Heart left ventricle (tissue), 13 donors: ENCODE results near the gene SH3D19.

Experiments used
- CTCF ChIP-seq, 12 donors: fragments of 200-600 bp; sonication (generic) in 4 of 12; IDR thresholded peaks; one replicate each; pipeline versions ENCODE4 v1.5.0 to v1.8.0; 2018 to 2022; ENCODE audit warnings: antibody characterized with exemption in 12 of 12, mild to moderate bottlenecking in 5 of 12
- POLR2A ChIP-seq, 2 donors: fragments of 450-650 bp; IDR thresholded peaks; one replicate each; pipeline ENCODE4 v1.6.1; 2017; ENCODE audit warnings: antibody characterized with exemption in 2 of 2, mild to moderate bottlenecking in 2 of 2, moderate library complexity in 2 of 2
- donor health status: ischemic (EF 13 %, LVEDD 7.1; RV severe dilation, severe dysfunction).
- donor health status: DM: no; HTN: yes; CAD: no.
- donor health status: DM: no; HTN: no; CAD: no.
- donor health status: ischemic (EF 25% LVEDD 6.9; RV normal size, moderate dysfunction).
- donor health status: ischemic (EF 25% LVEDD 5.7; RV mildly dilated, moderate dysfunction).
- donor health status: ischemic (EF 35%, LVEDD 5.7; RV mildly dilated, moderate dysfunction).
- donor health status: nonischemic (EF 11% LVEDD 7.7; RV severe dilation, severe dysfunction).
- donor health status: DM: yes; HTN: yes; CAD: no.
- donor health status: PGD.
- donor health status: ischemic (EF 29% LVEDD 5.4; RV normal size, mild dysfunction).
- donor health status: nonischemic (EF 23%, LVEDD 6.1; RV moderate dilation, normal function).

DNA sequence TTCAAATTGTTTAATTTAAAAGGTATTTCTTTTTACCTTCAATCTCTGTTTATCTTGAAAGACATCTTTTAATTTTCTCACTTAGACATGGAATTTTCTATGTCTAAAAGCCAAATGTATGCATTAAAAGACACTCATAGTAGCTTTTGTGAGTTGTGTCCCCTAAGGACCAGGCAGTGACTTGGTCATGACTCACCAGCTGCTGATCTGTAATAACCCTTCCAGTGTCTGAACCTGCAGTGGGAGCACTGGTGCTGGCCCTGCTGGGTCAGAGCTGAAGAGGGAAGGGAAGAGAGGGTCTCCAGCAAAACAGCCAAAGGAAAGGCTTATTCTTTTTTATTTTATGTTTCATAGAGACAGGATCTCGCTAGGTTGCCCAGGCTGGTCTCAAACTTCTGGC is 31.1 kb upstream of the SH3D19 start:
- TF ChIP-seq CTCF (IDR thresholded peaks at IDR 0.05) (no peak), POLR2A (IDR thresholded peaks at IDR 0.05) (no peak)
